Mesendoderm (in vitro differentiated cells): ENCODE results near the gene DOP1A.

Experiments
- DNase-seq: peaks from one replicate; pipeline ENCODE4 v3.0.0; 2013
- H2AK5ac ChIP-seq: 2 replicates; pipeline ENCODE4 v1.6.1; 2013; ENCODE audit warnings: low read length, inconsistent platforms
- H2BK120ac ChIP-seq: 2 replicates; pipeline ENCODE4 v1.6.1; 2013; ENCODE audit warnings: low read depth, mild to moderate bottlenecking, low read length, moderate library complexity, mixed read lengths
- H2BK15ac ChIP-seq: replicated peaks from 2 replicates; pipeline ENCODE4 v1.6.1; 2013; ENCODE audit warnings: low read depth, mild to moderate bottlenecking, moderate library complexity
- H2BK5ac ChIP-seq: 2 replicates; pipeline ENCODE4 v1.6.1; 2013; ENCODE audit warnings: low read length, inconsistent platforms
- H3K18ac ChIP-seq: 2 replicates; pipeline ENCODE4 v1.6.1; 2013; ENCODE audit warnings: mild to moderate bottlenecking, low read length, mixed read lengths
- H3K23ac ChIP-seq: one replicate; pipeline ENCODE4 v1.6.1; 2013; ENCODE audit warnings: low read length
- H3K27ac ChIP-seq: 2 replicates; pipeline ENCODE4 v1.5.1; 2013; ENCODE audit warnings: low read depth, mild to moderate bottlenecking, inconsistent platforms, low read length, moderate library complexity
- H3K27me3 ChIP-seq: 2 replicates; pipeline ENCODE4 v1.6.1; 2013; ENCODE audit warnings: low read length, control low read depth, mild to moderate bottlenecking, inconsistent platforms; ENCODE audit not compliant: insufficient read depth, poor library complexity
- H3K36me3 ChIP-seq: 2 replicates; pipeline ENCODE4 v1.6.1; 2013; ENCODE audit warnings: low read length, inconsistent platforms; ENCODE audit not compliant: control insufficient read depth, insufficient read depth
- H3K4ac ChIP-seq: one replicate; pipeline ENCODE4 v1.6.1; 2013; ENCODE audit warnings: low read depth, mild to moderate bottlenecking, low read length, moderate library complexity
- H3K4me1 ChIP-seq: 2 replicates; pipeline ENCODE4 v1.6.1; 2013; ENCODE audit warnings: low read depth, low read length, inconsistent platforms; ENCODE audit not compliant: control insufficient read depth
- H3K4me2 ChIP-seq: 2 replicates; pipeline ENCODE4 v1.6.1; 2013; ENCODE audit warnings: low read length
- H3K4me3 ChIP-seq: 2 replicates; pipeline ENCODE4 v1.5.1; 2013; ENCODE audit warnings: mild to moderate bottlenecking, low read length
- H3K56ac ChIP-seq: one replicate; pipeline ENCODE4 v1.6.1; 2013; ENCODE audit warnings: low read length
- H3K79me1 ChIP-seq: 2 replicates; pipeline ENCODE4 v1.6.1; 2013; ENCODE audit warnings: low read length, inconsistent platforms
- H3K79me2 ChIP-seq: 2 replicates; pipeline ENCODE4 v1.6.1; 2013; ENCODE audit warnings: mild to moderate bottlenecking, low read length; ENCODE audit not compliant: control insufficient read depth, insufficient read depth
- H3K9ac ChIP-seq: 2 replicates; pipeline ENCODE4 v1.6.1; 2013; ENCODE audit warnings: low read length, inconsistent platforms
- H4K5ac ChIP-seq: one replicate; pipeline ENCODE4 v1.6.1; 2013; ENCODE audit warnings: low read length
- H4K8ac ChIP-seq: one replicate; pipeline ENCODE4 v1.6.1; 2013; ENCODE audit warnings: low read depth, mild to moderate bottlenecking, control low read depth, low read length, moderate library complexity
- WGBS: extraction: QIAGEN DNeasy Blood & Tissue Kit; methylation state at CpG from one replicate; pipeline ENCODE4 v1.1.7; 2013; ENCODE audit warnings: low lambda C conversion rate, missing lambda C conversion rate; ENCODE audit not compliant: insufficient coverage; ENCODE audit errors: extremely low coverage; 5-methylcytosine and 5-hydroxymethylcytosine counted together

DOP1A gene

DNA sequence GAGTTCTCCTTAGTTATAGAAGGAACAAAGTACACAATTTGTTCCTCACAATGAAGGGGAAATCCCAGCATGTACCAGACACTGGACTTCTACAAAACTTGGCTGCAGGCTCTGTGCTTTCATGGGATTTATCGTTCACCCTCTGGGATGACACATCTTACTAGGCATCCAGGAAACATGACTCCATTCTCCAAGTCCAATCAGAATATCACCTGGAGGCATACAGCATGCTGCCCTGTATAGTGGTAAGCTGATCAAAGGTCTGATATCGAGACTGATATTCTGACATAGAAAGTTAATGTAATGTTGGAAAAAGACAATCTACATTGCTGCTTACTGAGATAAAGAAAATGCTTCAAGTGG lies 132.4 kb downstream of the DOP1A start:
- H3K79me2 ChIP-seq = no peaks in the 10 kb centered on the region
- no peak overlapping the region for H2AK5ac ChIP-seq
- no peak overlapping the region for H2BK5ac ChIP-seq
- no peak overlapping the region for H4K8ac ChIP-seq
- no peaks in the 10 kb centered on the region for H3K4me1 ChIP-seq
- no peak overlapping the region for H2BK15ac ChIP-seq
- H2BK120ac ChIP-seq = no peak overlapping the region
- no peaks in the 10 kb centered on the region for H3K79me1 ChIP-seq
- no peak overlapping the region for H3K56ac ChIP-seq
- H3K27me3 ChIP-seq = no peaks in the 10 kb centered on the region
- H3K9ac ChIP-seq = no peak overlapping the region
- no peak overlapping the region for H3K18ac ChIP-seq
- no peak overlapping the region for H3K23ac ChIP-seq
- no peak overlapping the region for H3K4me3 ChIP-seq
- H3K4ac ChIP-seq = no peak overlapping the region
- no peak for DNase-seq
- no peaks in the 10 kb centered on the region for H3K36me3 ChIP-seq
- H4K5ac ChIP-seq = no peak overlapping the region
- no peak overlapping the region for H3K27ac ChIP-seq
- no peak overlapping the region for H3K4me2 ChIP-seq
- WGBS = no CpG with 5 or more reads among the region's 2 CpGs

DNA sequence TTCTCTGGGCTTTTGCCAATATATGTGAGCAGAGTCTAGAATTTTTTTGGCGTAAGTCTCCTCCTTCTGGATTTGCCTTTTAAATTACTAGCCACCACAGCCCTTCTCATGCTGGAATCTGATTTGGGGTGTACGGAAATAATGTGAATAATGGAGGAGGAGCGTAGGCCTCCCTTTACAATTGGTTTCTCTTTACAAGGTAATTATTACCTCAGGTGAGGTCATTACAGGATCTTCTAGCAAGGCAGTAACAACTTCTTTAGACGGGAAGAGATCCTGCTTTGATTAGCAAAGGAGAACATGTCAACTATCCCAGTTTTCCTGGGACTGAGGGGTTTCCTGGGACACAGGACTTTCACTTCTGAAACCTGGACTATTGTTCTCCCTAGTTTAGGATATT lies 134.6 kb downstream of the DOP1A start:
- DNase-seq = no peak
- H3K4me1 ChIP-seq = no peaks in the 10 kb centered on the region

DNA sequence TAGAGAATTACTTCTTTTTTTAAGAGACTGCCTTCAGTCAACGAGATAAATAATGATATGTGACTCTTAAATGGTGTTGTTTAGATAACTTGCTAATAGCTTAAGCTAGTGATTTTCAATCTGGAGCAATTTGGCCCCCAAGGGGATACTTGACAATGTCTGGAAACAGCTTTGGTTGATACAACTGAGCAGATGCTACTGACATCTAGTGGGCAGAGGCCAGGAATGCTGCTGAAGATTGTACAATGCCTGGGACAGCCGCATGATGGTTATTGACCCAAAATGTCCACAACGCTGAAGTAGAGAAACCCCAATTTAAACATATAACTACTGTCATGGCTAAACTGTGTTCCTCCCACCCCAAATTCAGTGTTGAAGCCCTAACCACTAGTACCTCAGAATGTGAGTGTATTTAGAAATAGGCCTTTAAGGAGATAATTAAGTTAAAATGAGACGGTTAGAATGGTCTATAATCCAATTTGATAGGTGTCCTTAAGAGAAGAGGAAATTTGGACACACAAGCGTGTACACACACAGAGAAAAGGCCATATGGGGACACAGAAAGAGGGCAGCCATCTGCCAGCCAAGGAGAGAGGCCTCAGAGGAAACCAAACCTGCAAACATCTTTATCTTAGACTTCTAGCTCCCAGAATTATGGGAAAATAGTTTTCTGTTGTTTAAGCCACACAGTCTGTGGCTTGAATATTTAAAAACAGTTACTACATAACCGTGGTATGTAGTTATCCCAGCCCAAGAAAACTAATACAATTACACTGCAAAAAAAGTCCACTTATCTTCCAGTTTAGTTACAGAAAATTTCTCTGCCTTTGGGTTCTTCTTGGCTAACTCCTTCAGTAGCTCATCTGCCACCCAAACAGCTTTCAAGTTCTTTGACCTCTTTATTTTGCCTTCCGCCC lies 147.9 kb downstream of the DOP1A start:
- Histone ChIP-seq H2BK120ac (no peak overlapping the region), H3K23ac (no peak overlapping the region), H2BK5ac (no peak overlapping the region), H3K79me1 (no peaks in the 10 kb centered on the region), H3K36me3 (no peaks in the 10 kb centered on the region), H3K4me3 (no peak overlapping the region), H3K18ac (no peak overlapping the region), H3K27me3 (no peaks in the 10 kb centered on the region), H3K56ac (no peak overlapping the region), H2AK5ac (no peak overlapping the region), H3K9ac (no peak overlapping the region), H4K8ac (no peak overlapping the region), H3K27ac (no peak overlapping the region), H3K79me2 (no peaks in the 10 kb centered on the region), H3K4me1 (no peaks in the 10 kb centered on the region), H3K4me2 (no peak overlapping the region), H4K5ac (no peak overlapping the region), H2BK15ac (no peak overlapping the region), H3K4ac (peak overlapping the region; percentile 36)
- no CpG with 5 or more reads among the region's 7 CpGs for WGBS
- DNase-seq = peak; percentile 77

More for the DNA sequence above, 134.6 kb downstream of the DOP1A start:
- Histone ChIP-seq H2AK5ac (no peak overlapping the region), H4K8ac (no peak overlapping the region), H3K79me2 (no peaks in the 10 kb centered on the region), H3K23ac (no peak overlapping the region), H3K4me3 (no peak overlapping the region), H3K9ac (no peak overlapping the region), H2BK5ac (no peak overlapping the region), H3K27ac (no peak overlapping the region), H3K18ac (no peak overlapping the region), H3K27me3 (no peaks in the 10 kb centered on the region), H3K4me2 (no peak overlapping the region), H3K56ac (no peak overlapping the region), H3K79me1 (no peaks in the 10 kb centered on the region), H2BK120ac (no peak overlapping the region), H3K36me3 (no peaks in the 10 kb centered on the region), H4K5ac (no peak overlapping the region), H2BK15ac (no peak overlapping the region), H3K4ac (no peak overlapping the region)
- WGBS = no CpG with 5 or more reads among the region's 4 CpGs

DNA sequence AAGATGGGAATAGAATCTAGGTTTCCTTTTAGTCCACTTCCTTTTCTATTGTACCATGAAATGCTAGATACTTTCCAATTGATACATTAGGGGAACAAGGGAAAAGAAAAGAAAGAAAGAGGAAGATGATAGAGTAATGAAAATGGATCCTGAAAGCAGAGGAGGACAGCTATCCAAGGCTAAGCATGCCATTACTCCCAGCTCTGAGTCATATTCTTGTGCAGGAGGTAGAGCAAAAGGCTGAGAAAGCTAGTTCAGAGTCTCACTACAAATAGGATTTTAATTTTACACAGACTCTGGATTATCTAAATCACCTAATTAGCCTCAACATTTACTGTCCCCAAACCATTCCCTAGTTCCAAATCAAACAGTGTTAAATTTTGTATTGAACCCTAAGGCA lies 149.3 kb downstream of the DOP1A start:
- no peak overlapping the region for H3K27ac ChIP-seq
- H4K8ac ChIP-seq = no peak overlapping the region
- no peaks in the 10 kb centered on the region for H3K79me1 ChIP-seq
- no peak overlapping the region for H2BK5ac ChIP-seq
- no peaks in the 10 kb centered on the region for H3K36me3 ChIP-seq
- DNase-seq = no peak
- H3K27me3 ChIP-seq = no peaks in the 10 kb centered on the region
- H3K56ac ChIP-seq = no peak overlapping the region
- H3K18ac ChIP-seq = no peak overlapping the region
- H3K23ac ChIP-seq = no peak overlapping the region
- no peak overlapping the region for H3K4me2 ChIP-seq
- no peak overlapping the region for H3K9ac ChIP-seq
- H4K5ac ChIP-seq = no peak overlapping the region
- H3K79me2 ChIP-seq = no peaks in the 10 kb centered on the region
- no peaks in the 10 kb centered on the region for H3K4me1 ChIP-seq
- no peak overlapping the region for H2BK15ac ChIP-seq
- H3K4me3 ChIP-seq = no peak overlapping the region
- no peak overlapping the region for H2BK120ac ChIP-seq
- H2AK5ac ChIP-seq = no peak overlapping the region
- no peak overlapping the region for H3K4ac ChIP-seq
